IMR-90 (cell line): ENCODE results near the gene DDX20. TPM values are rescaled to one million over a fixed set of nuclear protein-coding genes. Genes with fewer than 3 reads are reported as not detected.

Experiments
- ATAC-seq: fragments of 200-7000 bp; cut with Tn5 transposase; 2 replicates; pipeline ENCODE4 v1.9.1; 2020; ENCODE audit warnings: low read depth, mild to moderate bottlenecking, moderate library complexity
- BruUV-seq: library from RNA; stranded (reverse); fragments of 400-500 nt; replicated peaks from 2 replicates; lab custom pipeline; 2021; lab: Mats Ljungman, UMichigan
- CTCF ChIA-PET: fragments of 300-600 bp; formaldehyde crosslinking; extraction: SDS; loops from one replicate; lab custom pipeline; 2021; ENCODE audit warnings: antibody characterized with exemption; lab: Yijun Ruan, JAX
- POLR2A ChIA-PET: fragments of 300-600 bp; sonication (Branson Sonifier 250); formaldehyde crosslinking; loops from one replicate; lab custom pipeline; 2022; ENCODE audit warnings: antibody characterized with exemption; ENCODE audit not compliant: unreplicated experiment; lab: Charles Lee
- DNase-seq: peaks from one replicate; pipeline ENCODE4 v3.0.0; 2013
- H2AFZ ChIP-seq: replicated peaks from 2 replicates; pipeline ENCODE3; 2013; ENCODE audit warnings: low read length, mild to moderate bottlenecking; ENCODE audit not compliant: poor library complexity
- H2AK5ac ChIP-seq: 2 replicates; pipeline ENCODE4 v1.6.1; 2013; ENCODE audit warnings: low read depth, low read length, inconsistent platforms
- H2AK9ac ChIP-seq: replicated peaks from 2 replicates; pipeline ENCODE3; 2013; ENCODE audit warnings: mild to moderate bottlenecking, low read depth, low read length, moderate library complexity; ENCODE audit not compliant: poor library complexity
- H2BK120ac ChIP-seq: 2 replicates; pipeline ENCODE4 v1.6.1; 2013; ENCODE audit warnings: low read depth, low read length, inconsistent platforms
- H2BK15ac ChIP-seq: 3 replicates; pipeline ENCODE4 v1.6.1; 2013; ENCODE audit warnings: low read depth, low read length, inconsistent platforms
- H2BK20ac ChIP-seq: 2 replicates; pipeline ENCODE4 v1.6.1; 2013; ENCODE audit warnings: low read depth, mild to moderate bottlenecking, inconsistent platforms, low read length, moderate library complexity
- H2BK5ac ChIP-seq: 2 replicates; pipeline ENCODE4 v1.6.1; 2013; ENCODE audit warnings: mild to moderate bottlenecking, low read depth, low read length, inconsistent platforms; ENCODE audit not compliant: poor library complexity, severe bottlenecking
- H3K14ac ChIP-seq: replicated peaks from 2 replicates; pipeline ENCODE4 v1.6.1; 2013; ENCODE audit warnings: low read depth, low read length, inconsistent platforms
- H3K18ac ChIP-seq: 2 replicates; pipeline ENCODE4 v1.6.1; 2013; ENCODE audit warnings: low read depth, low read length, control low read depth
- H3K23ac ChIP-seq: 2 replicates; pipeline ENCODE4 v1.6.1; 2013; ENCODE audit warnings: low read depth, low read length, inconsistent platforms
- H3K27ac ChIP-seq: 2 replicates; pipeline ENCODE4 v1.5.1; 2013; ENCODE audit warnings: mild to moderate bottlenecking, control low read depth, low read length; ENCODE audit not compliant: insufficient read depth
- H3K27me3 ChIP-seq: 2 replicates; pipeline ENCODE4 v1.6.1; 2013; ENCODE audit warnings: low read length; ENCODE audit not compliant: control insufficient read depth, insufficient read depth
- H3K36me3 ChIP-seq: 2 replicates; pipeline ENCODE4 v1.6.1; 2013; ENCODE audit warnings: low read length, mixed read lengths; ENCODE audit not compliant: control insufficient read depth, insufficient read depth
- H3K4ac ChIP-seq: 2 replicates; pipeline ENCODE4 v1.6.1; 2013; ENCODE audit warnings: low read depth, low read length, inconsistent platforms
- H3K4me1 ChIP-seq: 2 replicates; pipeline ENCODE4 v1.6.1; 2013; ENCODE audit warnings: low read length, mixed read lengths; ENCODE audit not compliant: control insufficient read depth, insufficient read depth
- H3K4me2 ChIP-seq: 2 replicates; pipeline ENCODE4 v1.6.1; 2013; ENCODE audit warnings: low read depth, mild to moderate bottlenecking, control low read depth, low read length, moderate library complexity
- H3K4me3 ChIP-seq: 2 replicates; pipeline ENCODE4 v1.5.1; 2013; ENCODE audit warnings: low read depth, mild to moderate bottlenecking, control low read depth, low read length, moderate library complexity; ENCODE audit not compliant: insufficient read depth
- H3K56ac ChIP-seq: 2 replicates; pipeline ENCODE4 v1.6.1; 2013; ENCODE audit warnings: low read length, inconsistent platforms; ENCODE audit not compliant: insufficient read depth; ENCODE audit errors: extremely low read depth
- H3K79me1 ChIP-seq, 2 experiments: 2 replicates each; pipeline ENCODE4 v1.6.1; 2013; ENCODE audit warnings: low read length in 2 of 2, inconsistent platforms in 1 of 2, low read depth in 1 of 2
- H3K9ac ChIP-seq: 2 replicates; pipeline ENCODE4 v1.6.1; 2013; ENCODE audit warnings: low read depth, low read length, control low read depth
- H3K9me1 ChIP-seq: 2 replicates; pipeline ENCODE4 v1.6.1; 2013; ENCODE audit warnings: low read length, inconsistent platforms; ENCODE audit not compliant: insufficient read depth
- H3K9me3 ChIP-seq: 2 replicates; pipeline ENCODE4 v1.6.1; 2013; ENCODE audit warnings: low read length; ENCODE audit not compliant: control insufficient read depth, insufficient read depth
- H4K20me1 ChIP-seq: 2 replicates; pipeline ENCODE4 v1.6.1; 2013; ENCODE audit warnings: low read length, inconsistent platforms; ENCODE audit not compliant: insufficient read depth
- H4K5ac ChIP-seq: 2 replicates; pipeline ENCODE4 v1.6.1; 2013; ENCODE audit warnings: mild to moderate bottlenecking, low read depth, low read length, control low read depth
- H4K8ac ChIP-seq, 2 experiments: 2 replicates each; pipeline ENCODE4 v1.6.1; 2013; ENCODE audit warnings: low read depth in 2 of 2, low read length in 2 of 2, control low read depth in 1 of 2, inconsistent platforms in 1 of 2
- H4K91ac ChIP-seq: 2 replicates; pipeline ENCODE4 v1.6.1; 2013; ENCODE audit warnings: low read depth, low read length, inconsistent platforms; ENCODE audit not compliant: insufficient read depth
- CEBPB ChIP-seq: IDR thresholded peaks from 2 replicates; pipeline ENCODE4 v1.6.1; 2012; ENCODE audit warnings: low read depth, low read length, improper control_type of control experiment
- WGBS, 2 experiments: methylation state at CpG; one replicate each; pipeline versions ENCODE4 v1.1.5 to v1.1.7; 2013; ENCODE audit warnings: missing lambda C conversion rate in 2 of 2; ENCODE audit not compliant: insufficient read length in 1 of 2; ENCODE audit errors: extremely low coverage in 2 of 2; 5-methylcytosine and 5-hydroxymethylcytosine counted together
- dilution Hi-C: fragments of 300-500 bp; cut with HindIII; formaldehyde crosslinking; loops from one replicate; pipeline ENCODE4 v1.14.3; 2018; ENCODE audit warnings: low sequenced_read_pairs; ENCODE audit not compliant: unreplicated experiment
- in situ Hi-C: fragments of 300-500 bp; cut with MboI; formaldehyde crosslinking; loops from 3 replicates; pipeline ENCODE4 v1.14.3; 2019; ENCODE audit warnings: low sequenced_read_pairs, inconsistent platforms, mixed read lengths
- intact Hi-C: fragments of 100-400 bp; cut with micrococcal nuclease; formaldehyde crosslinking; loops from 2 replicates; pipeline ENCODE4 v1.10.0; 2022
- polyA plus RNA-seq, 3 experiments: library from polyadenylated mRNA; depleted of rRNA; stranded (reverse); fragments of >200 nt; gene quantifications; 2 replicates each; pipeline ENCODE4 v1.2.3, GENCODE V29; 2012; ENCODE audit warnings: low replicate concordance in 1 of 3
- total RNA-seq: library from RNA; depleted of rRNA; stranded (reverse); fragments of >200 nt; gene quantifications from 2 replicates; pipeline ENCODE4 v1.2.3, GENCODE V29; 2012
- TF ChIP-seq, protein P1 (sequence below): conservative IDR thresholded peaks from 2 replicates; pipeline ENCODE4 v1.5.1; 2012; ENCODE audit warnings: mild to moderate bottlenecking, low read depth, low read length, improper control_type of control experiment

The DDX20 gene
- total and polyA plus RNA-seq, 2 of the 4 experiments (the other 2 are of a cell fraction), result 5.7 to 10.9 TPM

GRCh38 chr1:111789666-111790316 lies 34.1 kb downstream of the DDX20 start:
- Histone ChIP-seq H2BK5ac (no peak overlapping the region), H3K14ac (no peak overlapping the region), H2AFZ (no peak overlapping the region), H2BK20ac (no peak overlapping the region), H3K4me3 (no peak overlapping the region), H3K79me1 (no peaks in the 10 kb centered on the region), H2AK5ac (no peak overlapping the region), H4K5ac (no peak overlapping the region), H3K56ac (no peak overlapping the region), H4K20me1 (no peaks in the 10 kb centered on the region), H3K4ac (no peak overlapping the region), H3K27ac (no peak overlapping the region), H2AK9ac (no peak overlapping the region), H3K4me2 (no peak overlapping the region), H3K4me1 (peaks cover 2% of the 10 kb centered on the region; the same call in 1 of the 2 replicates), H3K18ac (no peak overlapping the region), H3K9me3 (no peaks in the 10 kb centered on the region), H3K36me3 (no peaks in the 10 kb centered on the region), H4K91ac (no peak overlapping the region), H4K8ac (no peak overlapping the region), H3K23ac (no peak overlapping the region), H2BK15ac (no peak overlapping the region), H3K9me1 (no peaks in the 10 kb centered on the region), H3K9ac (no peak overlapping the region), H2BK120ac (no peak overlapping the region), H3K27me3 (peaks cover 47% of the 10 kb centered on the region)
- no TSS peak for BruUV-seq
- in situ Hi-C loops (no loop called here), intact Hi-C loops (loop anchor here (5.0 kb wide), 1 partner anchor 203 kb away; no protein-coding TSS in a partner anchor), dilution Hi-C loops (no loop called here)
- DNase-seq, result no peak
- ChIA-PET POLR2A (no interaction called here), CTCF (interaction anchor here (2.4 kb wide), 1 partner anchor 547 kb away, joined by 6 read pairs; no protein-coding TSS in a partner anchor)
- WGBS, 2 experiments, result no CpG with 5 or more reads among the region's 2 CpGs
- ATAC-seq, result peak; percentile 50
- TF ChIP-seq, protein P1, sequence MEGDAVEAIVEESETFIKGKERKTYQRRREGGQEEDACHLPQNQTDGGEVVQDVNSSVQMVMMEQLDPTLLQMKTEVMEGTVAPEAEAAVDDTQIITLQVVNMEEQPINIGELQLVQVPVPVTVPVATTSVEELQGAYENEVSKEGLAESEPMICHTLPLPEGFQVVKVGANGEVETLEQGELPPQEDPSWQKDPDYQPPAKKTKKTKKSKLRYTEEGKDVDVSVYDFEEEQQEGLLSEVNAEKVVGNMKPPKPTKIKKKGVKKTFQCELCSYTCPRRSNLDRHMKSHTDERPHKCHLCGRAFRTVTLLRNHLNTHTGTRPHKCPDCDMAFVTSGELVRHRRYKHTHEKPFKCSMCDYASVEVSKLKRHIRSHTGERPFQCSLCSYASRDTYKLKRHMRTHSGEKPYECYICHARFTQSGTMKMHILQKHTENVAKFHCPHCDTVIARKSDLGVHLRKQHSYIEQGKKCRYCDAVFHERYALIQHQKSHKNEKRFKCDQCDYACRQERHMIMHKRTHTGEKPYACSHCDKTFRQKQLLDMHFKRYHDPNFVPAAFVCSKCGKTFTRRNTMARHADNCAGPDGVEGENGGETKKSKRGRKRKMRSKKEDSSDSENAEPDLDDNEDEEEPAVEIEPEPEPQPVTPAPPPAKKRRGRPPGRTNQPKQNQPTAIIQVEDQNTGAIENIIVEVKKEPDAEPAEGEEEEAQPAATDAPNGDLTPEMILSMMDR, result no peak
- TF ChIP-seq CEBPB, result peak; percentile 69
